ENCODE results near the gene INO80.
"Not testable (repeated sequence)": the region's sequence is repeated elsewhere in the genome, so short reads cannot be mapped to it uniquely, and the experiment has no call there.

The INO80 gene, protein sequence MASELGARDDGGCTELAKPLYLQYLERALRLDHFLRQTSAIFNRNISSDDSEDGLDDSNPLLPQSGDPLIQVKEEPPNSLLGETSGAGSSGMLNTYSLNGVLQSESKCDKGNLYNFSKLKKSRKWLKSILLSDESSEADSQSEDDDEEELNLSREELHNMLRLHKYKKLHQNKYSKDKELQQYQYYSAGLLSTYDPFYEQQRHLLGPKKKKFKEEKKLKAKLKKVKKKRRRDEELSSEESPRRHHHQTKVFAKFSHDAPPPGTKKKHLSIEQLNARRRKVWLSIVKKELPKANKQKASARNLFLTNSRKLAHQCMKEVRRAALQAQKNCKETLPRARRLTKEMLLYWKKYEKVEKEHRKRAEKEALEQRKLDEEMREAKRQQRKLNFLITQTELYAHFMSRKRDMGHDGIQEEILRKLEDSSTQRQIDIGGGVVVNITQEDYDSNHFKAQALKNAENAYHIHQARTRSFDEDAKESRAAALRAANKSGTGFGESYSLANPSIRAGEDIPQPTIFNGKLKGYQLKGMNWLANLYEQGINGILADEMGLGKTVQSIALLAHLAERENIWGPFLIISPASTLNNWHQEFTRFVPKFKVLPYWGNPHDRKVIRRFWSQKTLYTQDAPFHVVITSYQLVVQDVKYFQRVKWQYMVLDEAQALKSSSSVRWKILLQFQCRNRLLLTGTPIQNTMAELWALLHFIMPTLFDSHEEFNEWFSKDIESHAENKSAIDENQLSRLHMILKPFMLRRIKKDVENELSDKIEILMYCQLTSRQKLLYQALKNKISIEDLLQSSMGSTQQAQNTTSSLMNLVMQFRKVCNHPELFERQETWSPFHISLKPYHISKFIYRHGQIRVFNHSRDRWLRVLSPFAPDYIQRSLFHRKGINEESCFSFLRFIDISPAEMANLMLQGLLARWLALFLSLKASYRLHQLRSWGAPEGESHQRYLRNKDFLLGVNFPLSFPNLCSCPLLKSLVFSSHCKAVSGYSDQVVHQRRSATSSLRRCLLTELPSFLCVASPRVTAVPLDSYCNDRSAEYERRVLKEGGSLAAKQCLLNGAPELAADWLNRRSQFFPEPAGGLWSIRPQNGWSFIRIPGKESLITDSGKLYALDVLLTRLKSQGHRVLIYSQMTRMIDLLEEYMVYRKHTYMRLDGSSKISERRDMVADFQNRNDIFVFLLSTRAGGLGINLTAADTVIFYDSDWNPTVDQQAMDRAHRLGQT (N-terminal part only)

DNA sequence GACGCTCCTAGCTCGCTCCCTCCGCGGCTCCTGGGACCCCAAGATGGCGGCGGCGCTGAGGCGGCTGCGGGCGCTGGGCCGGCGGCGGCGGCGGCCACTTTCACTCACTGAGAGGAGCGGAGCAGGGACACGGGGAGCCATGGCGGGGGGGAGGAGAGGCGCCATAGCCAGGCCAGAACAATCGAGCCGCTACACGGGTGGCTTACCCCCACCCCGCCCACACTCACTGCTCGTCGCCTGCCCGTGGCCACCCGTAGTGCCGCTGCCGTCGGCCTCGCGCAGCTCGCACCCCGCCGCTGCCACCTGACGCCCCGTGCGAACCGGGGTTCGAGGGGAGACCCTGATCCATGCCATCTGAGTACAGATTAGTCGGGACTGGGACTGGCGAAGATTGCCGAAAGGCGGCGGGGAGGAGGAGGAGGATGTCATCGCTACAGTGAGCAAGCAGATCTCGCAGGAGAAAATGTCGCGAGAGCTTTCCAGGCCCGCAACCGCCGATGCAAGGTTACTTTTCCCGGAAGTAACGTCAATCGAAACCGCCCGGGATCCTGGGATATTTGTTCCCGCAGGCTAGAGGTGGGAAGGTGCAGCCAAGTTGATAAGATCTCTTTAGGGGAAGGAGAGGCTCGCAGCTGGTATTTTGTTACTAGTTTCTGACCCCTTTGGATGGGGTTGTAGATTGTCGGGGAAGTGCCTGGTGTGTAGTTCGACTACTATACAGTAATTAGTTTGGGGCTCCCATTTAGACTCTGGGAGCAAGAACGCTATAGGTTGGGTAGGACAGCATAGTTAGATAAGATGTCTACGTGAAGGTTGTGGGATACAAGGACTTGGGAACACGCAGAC is at the start of gene INO80:
INO80 (minus strand) TSS at position 165 of the 846 bp plus-strand sequence. CDS start 19,970 bp downstream, outside the sequence.
- peaks cover 28% of the 10 kb centered on the region for H3K4me1 Mint-ChIP-seq (ENCODE audit: low read depth)
- H3K27ac Mint-ChIP-seq, result peak within 1 kb of the TSS; percentile 100
- no peaks in the 10 kb centered on the region for H3K9me3 Mint-ChIP-seq (ENCODE audit: low read depth)

GRCh38 chr15:41161736-41162135 is 45.7 kb upstream of the INO80 start:
- Mint-ChIP-seq H3K4me3 (no peak overlapping the region), H3K9me3 (ENCODE audit: low read depth) (no peaks in the 10 kb centered on the region), H3K36me3 (no peaks in the 10 kb centered on the region), H3K27me3 (peaks cover 2% of the 10 kb centered on the region), H3K27ac (no peak overlapping the region), H3K4me1 (ENCODE audit: low read depth) (peaks cover 8% of the 10 kb centered on the region)

More for the DNA sequence above, at the start of gene INO80:
- H3K27me3 Mint-ChIP-seq, result no peaks in the 10 kb centered on the region
- peak within 1 kb of the TSS; percentile 95 for H3K4me3 Mint-ChIP-seq
- H3K36me3 Mint-ChIP-seq, result no peaks in the 10 kb centered on the region

- H3K27ac Mint-ChIP-seq, result no peak overlapping the region
- no peak overlapping the region for H3K4me3 Mint-ChIP-seq
- H3K36me3 Mint-ChIP-seq, result no peaks in the 10 kb centered on the region
- peaks cover 8% of the 10 kb centered on the region for H3K4me1 Mint-ChIP-seq (ENCODE audit: low read depth)
- peaks cover 2% of the 10 kb centered on the region for H3K27me3 Mint-ChIP-seq
- no peaks in the 10 kb centered on the region for H3K9me3 Mint-ChIP-seq (ENCODE audit: low read depth)
Measured at GRCh38 chr15:41161336-41161735, 45.3 kb upstream of the INO80 start.

DNA sequence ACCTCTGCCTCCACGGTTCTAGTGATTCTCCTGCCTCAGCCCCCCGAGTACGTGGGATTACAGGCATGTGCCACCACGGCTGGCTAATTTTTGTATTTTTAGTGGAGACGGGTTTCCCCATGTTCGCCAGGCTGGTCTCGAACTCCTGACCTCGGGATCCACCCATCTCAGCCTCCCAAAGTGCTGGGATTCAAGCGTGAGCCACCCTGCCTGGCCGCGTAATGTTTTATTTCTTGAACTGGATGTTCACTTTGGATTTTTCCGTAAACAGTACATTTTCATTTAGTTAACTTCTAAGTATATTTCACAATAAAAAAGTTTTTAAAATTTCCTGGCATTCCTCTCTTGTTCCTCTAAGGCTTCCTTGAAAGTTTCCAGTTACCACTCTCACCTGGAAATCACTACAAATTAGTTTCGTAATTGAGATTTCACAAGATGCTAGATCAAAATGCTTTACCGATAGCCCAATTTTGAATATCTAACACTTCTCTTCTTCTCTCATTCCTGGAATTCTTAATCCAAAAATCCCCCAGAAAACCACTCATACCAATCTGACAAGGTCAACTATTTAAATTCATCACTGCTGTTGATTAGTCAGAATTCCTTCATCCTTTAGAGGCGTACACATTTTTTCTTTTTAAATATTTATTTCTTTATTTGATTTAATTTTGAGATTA is 44.7 kb upstream of the INO80 start:
- H3K27me3 Mint-ChIP-seq, result peaks cover 1% of the 10 kb centered on the region

GRCh38 chr15:41154412-41154811 is 38.3 kb upstream of the INO80 start:
- Mint-ChIP-seq H3K36me3 (no peaks in the 10 kb centered on the region), H3K9me3 (ENCODE audit: low read depth) (no peaks in the 10 kb centered on the region), H3K4me3 (no peak overlapping the region), H3K27me3 (peaks cover 3% of the 10 kb centered on the region), H3K27ac (no peak overlapping the region), H3K4me1 (ENCODE audit: low read depth) (no peaks in the 10 kb centered on the region)

More for the DNA sequence above, 44.7 kb upstream of the INO80 start:
- no peak overlapping the region for H3K4me3 Mint-ChIP-seq
- H3K9me3 Mint-ChIP-seq (ENCODE audit: low read depth), result no peaks in the 10 kb centered on the region
- no peaks in the 10 kb centered on the region for H3K36me3 Mint-ChIP-seq
- H3K27ac Mint-ChIP-seq, result no peak overlapping the region
- H3K4me1 Mint-ChIP-seq (ENCODE audit: low read depth), result peaks cover 8% of the 10 kb centered on the region

DNA sequence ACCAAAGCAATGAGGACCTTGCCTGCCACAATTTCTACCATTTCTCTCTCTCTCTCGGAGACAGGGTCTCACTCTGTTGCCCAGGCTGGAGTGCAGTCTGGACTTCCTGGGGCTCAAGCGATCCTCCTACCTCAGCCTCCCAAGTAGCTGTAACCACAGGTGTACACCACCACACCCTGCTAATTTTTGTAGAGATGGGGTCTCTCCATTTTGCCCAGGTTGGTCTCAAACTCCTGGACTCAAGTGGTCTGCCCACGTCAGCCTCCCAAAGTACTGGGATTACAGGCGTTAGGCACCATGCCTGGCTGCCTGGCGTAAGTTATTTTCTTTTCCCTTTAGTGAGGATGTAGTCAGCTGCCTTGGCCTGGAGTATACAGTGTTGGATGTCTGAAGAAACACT is 37.7 kb upstream of the INO80 start:
- no peaks in the 10 kb centered on the region for H3K4me1 Mint-ChIP-seq (ENCODE audit: low read depth)
- no peaks in the 10 kb centered on the region for H3K9me3 Mint-ChIP-seq (ENCODE audit: low read depth)
- peaks cover 2% of the 10 kb centered on the region for H3K27me3 Mint-ChIP-seq
- H3K27ac Mint-ChIP-seq, result no peak overlapping the region
- no peak overlapping the region for H3K4me3 Mint-ChIP-seq
- no peaks in the 10 kb centered on the region for H3K36me3 Mint-ChIP-seq

- no peak overlapping the region for H3K27ac Mint-ChIP-seq
- H3K4me1 Mint-ChIP-seq (ENCODE audit: low read depth), result no peaks in the 10 kb centered on the region
- peaks cover 2% of the 10 kb centered on the region for H3K27me3 Mint-ChIP-seq
- H3K4me3 Mint-ChIP-seq, result no peak overlapping the region
- no peaks in the 10 kb centered on the region for H3K36me3 Mint-ChIP-seq
- no peaks in the 10 kb centered on the region for H3K9me3 Mint-ChIP-seq (ENCODE audit: low read depth)
Measured at GRCh38 chr15:41151451-41152005, 35.4 kb upstream of the INO80 start.

GRCh38 chr15:41150279-41150678 is 34.2 kb upstream of the INO80 start:
- Mint-ChIP-seq H3K36me3 (no peaks in the 10 kb centered on the region), H3K4me1 (ENCODE audit: low read depth) (no peaks in the 10 kb centered on the region), H3K27ac (no peak overlapping the region), H3K4me3 (no peak overlapping the region), H3K9me3 (ENCODE audit: low read depth) (no peaks in the 10 kb centered on the region), H3K27me3 (peaks cover 2% of the 10 kb centered on the region)

- H3K9me3 Mint-ChIP-seq (ENCODE audit: low read depth), result no peaks in the 10 kb centered on the region
- H3K4me3 Mint-ChIP-seq, result no peak overlapping the region
- H3K4me1 Mint-ChIP-seq (ENCODE audit: low read depth), result no peaks in the 10 kb centered on the region
- no peaks in the 10 kb centered on the region for H3K27me3 Mint-ChIP-seq
- no peak overlapping the region for H3K27ac Mint-ChIP-seq
- no peaks in the 10 kb centered on the region for H3K36me3 Mint-ChIP-seq
Measured at GRCh38 chr15:41148065-41148464, 32.0 kb upstream of the INO80 start.

DNA sequence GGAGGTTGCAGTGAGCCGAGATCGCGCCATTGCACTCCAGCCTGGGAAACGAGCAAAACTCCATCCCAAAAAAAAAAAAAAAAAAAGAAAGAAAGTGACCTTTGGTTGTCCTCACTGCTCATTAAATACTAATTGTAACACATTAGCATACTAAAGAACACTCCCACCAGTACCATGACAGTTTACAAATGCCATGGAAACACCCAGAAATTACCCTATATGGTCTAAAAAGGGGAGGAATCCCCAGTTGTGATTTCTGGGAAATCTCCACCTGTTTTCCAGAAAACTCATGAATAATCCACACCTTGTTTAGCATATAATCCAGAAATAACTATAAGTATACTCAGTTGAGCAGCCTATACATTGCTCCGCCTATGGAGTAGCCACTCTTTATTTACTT is 23.5 kb upstream of the INO80 start:
- H3K9me3 Mint-ChIP-seq (ENCODE audit: low read depth), result no peaks in the 10 kb centered on the region
- no peak overlapping the region for H3K4me3 Mint-ChIP-seq
- no peaks in the 10 kb centered on the region for H3K4me1 Mint-ChIP-seq (ENCODE audit: low read depth)
- no peaks in the 10 kb centered on the region for H3K27me3 Mint-ChIP-seq
- no peaks in the 10 kb centered on the region for H3K36me3 Mint-ChIP-seq
- no peak overlapping the region for H3K27ac Mint-ChIP-seq

GRCh38 chr15:41139112-41139511 is 23.0 kb upstream of the INO80 start:
- H3K36me3 Mint-ChIP-seq; H3K4me3 Mint-ChIP-seq; H3K27me3 Mint-ChIP-seq; H3K4me1 Mint-ChIP-seq (ENCODE audit: low read depth); H3K27ac Mint-ChIP-seq; H3K9me3 Mint-ChIP-seq (ENCODE audit: low read depth): not testable (repeated sequence)

DNA sequence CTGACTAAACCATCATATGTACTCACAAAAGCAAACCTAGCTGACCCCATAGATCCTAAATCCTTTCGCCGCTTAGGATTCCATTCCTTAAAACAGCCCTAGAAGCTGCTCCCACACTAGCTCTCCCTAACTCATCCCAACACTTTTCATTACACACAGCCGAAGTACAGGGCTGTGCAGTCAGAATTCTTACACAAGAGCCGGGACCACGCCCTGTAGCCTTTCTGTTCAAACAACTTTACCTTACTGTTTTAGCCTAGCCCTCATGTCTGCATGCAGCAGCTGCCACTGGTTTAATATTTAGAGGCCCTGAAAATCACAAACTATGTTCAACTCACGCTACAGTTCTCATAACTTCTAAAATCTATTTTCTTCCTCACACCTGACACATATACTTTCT is 19.5 kb upstream of the INO80 start:
- not testable (repeated sequence) for H3K36me3 Mint-ChIP-seq; H3K4me1 Mint-ChIP-seq (ENCODE audit: low read depth); H3K4me3 Mint-ChIP-seq; H3K27me3 Mint-ChIP-seq; H3K9me3 Mint-ChIP-seq (ENCODE audit: low read depth); H3K27ac Mint-ChIP-seq

- no peak overlapping the region for H3K27ac Mint-ChIP-seq
- H3K27me3 Mint-ChIP-seq, result peaks cover 3% of the 10 kb centered on the region
- H3K36me3 Mint-ChIP-seq, result no peaks in the 10 kb centered on the region
- no peaks in the 10 kb centered on the region for H3K9me3 Mint-ChIP-seq (ENCODE audit: low read depth)
- no peak overlapping the region for H3K4me3 Mint-ChIP-seq
- H3K4me1 Mint-ChIP-seq (ENCODE audit: low read depth), result no peaks in the 10 kb centered on the region
Measured at GRCh38 chr15:41133454-41133853, 17.4 kb upstream of the INO80 start.
